Stimulated activated CD8-positive, alpha-beta memory T cell treated with anti-CD3 and anti-CD28 coated beads, Interleukin-2, amount 100 ng/mL, for 1 hour (primary cell): Measurements from ENCODE around the gene C3orf70.
"Not testable (repeated sequence)": the region's sequence is repeated elsewhere in the genome, so short reads cannot be mapped to it uniquely, and the experiment has no call there.

ENCODE experiments used
- DNase-seq, 2 donors: peaks; one replicate each; pipeline ENCODE4 v3.0.0-alpha.2; 2020; ENCODE audit warnings: low read depth in 2 of 2

Gene C3orf70

GRCh38 chr3:185151101-185151963 lies 1.5 kb downstream of the C3orf70 start:
- DNase-seq = no peak

GRCh38 chr3:185150561-185150960 lies 2.3 kb downstream of the C3orf70 start:
- DNase-seq = no peak

- no peak for DNase-seq
Observed at GRCh38 chr3:185149591-185149990, 3.3 kb downstream of the C3orf70 start.

GRCh38 chr3:185145511-185145910 lies 7.3 kb downstream of the C3orf70 start:
- DNase-seq = no peak

- no peak for DNase-seq
Observed at GRCh38 chr3:185144784-185145183, 8.1 kb downstream of the C3orf70 start.

DNA sequence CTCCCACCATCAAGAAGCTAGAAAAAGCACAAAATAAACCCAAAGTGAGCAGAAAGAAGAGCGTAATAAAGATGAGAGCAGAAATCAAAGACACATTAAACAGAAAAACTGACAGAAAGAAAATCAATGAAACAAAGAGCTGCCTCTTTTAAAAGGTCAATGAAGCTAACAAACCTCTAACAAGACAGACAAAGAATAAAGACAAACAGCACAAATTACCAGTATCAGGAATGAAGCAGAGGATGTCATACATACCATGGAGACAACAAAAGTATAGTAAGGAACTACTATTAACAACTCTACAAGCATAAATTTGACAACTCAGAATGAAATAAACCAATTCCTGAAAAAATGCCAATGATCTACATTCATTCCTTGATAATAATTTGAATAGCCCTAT lies 15.0 kb downstream of the C3orf70 start:
- no peak for DNase-seq

DNA sequence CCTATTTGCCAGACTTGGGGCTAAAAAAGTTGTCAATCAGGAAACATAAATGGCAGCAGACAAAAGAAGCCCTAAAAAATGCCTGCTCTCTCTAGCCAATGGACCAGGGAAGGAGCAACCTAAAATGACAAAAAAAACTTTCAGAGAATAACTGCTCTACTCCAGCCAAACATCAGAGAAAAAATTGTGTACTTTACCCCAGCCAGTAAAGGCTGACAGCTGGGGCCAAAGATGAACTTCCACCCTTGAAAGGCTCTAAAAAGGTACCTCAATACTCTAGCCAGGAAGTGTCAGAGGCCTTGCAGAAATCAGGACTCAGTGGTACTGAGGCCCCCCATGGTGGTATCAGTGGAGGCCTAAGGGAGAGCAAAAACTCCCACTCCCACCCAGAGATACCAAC lies 18.4 kb downstream of the C3orf70 start:
- no peak for DNase-seq

DNA sequence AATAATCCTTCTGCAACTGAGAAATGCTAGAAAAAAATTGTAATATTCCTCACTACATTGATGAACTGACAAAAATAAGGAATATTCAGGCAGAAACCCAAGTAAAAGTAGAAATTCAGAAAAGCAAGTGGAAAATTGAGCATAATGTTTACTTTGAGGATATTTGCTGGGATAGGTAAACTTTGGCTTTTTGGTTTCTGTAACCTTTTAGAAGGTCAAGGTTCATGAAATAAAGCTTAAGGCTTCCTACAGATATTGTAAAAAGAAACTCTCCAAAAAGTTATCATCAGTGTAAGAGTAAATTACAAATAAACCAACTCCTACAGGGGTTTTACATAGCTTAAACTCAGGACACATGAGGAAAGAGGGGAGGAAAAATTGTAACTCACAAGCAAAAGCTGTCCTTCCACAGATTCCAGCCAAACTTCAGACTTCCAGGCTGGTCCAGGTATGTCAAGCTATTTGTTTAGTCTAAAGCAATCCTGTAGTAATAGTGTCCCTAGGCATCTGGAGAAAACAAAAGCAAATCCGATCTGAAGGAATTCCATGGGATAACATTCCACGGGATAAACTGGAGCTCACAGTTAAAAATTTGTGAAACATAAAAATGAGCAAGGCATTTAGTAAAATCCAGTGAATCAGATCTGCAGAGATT lies 21.1 kb downstream of the C3orf70 start:
- no peak for DNase-seq

DNA sequence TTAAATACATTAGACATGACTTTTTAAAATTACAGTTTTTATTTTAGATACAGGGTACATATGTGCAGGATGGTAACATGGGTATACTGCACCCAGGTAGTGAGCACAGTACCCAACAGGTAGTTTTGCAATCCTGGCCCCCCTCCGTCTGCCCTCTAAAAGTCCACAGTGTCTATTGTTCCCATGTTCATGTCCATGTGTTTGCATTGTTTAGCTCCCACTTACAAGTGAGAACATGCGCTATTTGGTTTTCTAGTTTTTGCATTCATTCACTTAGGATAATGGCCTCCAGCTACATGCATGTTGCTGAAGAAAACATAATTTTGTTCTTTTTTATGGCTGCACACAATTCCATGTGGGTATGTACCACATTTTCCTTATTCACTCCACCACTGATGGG lies 23.8 kb downstream of the C3orf70 start:
- DNase-seq = no peak

DNA sequence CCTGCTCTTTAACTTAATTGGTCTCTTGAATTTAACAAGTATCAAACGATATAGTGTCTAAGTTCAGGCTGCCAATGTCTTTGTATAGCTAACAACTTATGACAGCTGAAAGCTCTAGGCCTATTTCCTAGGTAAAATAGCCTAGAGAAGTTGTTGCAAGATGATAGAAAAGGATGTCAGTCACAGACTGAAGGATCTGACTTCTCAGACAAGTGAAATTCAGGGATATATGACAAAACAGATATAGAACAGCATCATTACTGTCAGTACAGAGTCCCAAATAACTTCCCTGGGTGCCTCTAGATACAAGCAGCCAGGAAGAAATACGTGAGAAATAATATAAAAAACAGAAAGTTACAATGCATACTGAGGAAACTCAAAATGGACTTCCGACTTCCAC lies 26.7 kb downstream of the C3orf70 start:
- no peak for DNase-seq

DNA sequence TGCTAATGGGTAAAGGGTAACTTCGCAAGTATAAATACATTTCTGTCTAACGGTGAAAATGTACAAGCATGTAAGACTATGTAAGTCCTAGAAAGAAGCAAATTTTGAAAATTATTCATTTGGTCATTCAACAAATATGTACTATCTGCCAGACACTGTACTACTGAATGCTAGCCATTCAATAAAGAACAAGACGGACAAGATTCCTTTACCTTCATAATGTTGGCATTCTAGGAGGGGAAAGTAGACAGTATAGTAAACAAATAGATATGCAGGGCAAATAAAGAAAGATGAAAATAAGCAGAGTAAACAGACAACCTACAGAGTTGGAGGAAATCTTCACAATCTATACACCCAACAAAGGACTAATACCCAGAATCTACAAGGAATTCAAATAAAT lies 32.7 kb downstream of the C3orf70 start:
- DNase-seq = no peak

GRCh38 chr3:185115371-185115770 lies 37.5 kb downstream of the C3orf70 start:
- DNase-seq = no peak

- DNase-seq = no peak
Observed at GRCh38 chr3:185114756-185115155, 38.1 kb downstream of the C3orf70 start.

- DNase-seq = no peak
Observed at GRCh38 chr3:185112186-185112585, 40.7 kb downstream of the C3orf70 start.

DNA sequence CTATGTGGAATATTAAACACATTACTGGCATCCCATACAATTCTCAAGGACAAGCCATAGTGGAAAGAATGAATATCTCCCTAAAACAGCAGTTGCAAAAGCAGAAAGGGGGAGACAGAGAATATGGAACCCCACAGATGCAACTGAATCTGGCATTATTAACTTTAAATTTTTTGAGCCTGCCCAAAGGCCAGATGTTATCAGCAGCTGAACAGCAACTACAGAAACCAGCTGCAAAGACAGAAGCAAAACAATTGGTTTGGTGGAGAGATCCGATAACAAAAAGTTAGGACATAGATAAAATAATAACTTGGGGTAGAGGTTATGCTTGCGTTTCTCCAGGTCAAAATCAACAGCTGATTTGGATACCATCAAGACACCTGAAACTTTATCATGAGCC lies 43.8 kb downstream of the C3orf70 start:
- not testable (repeated sequence) for DNase-seq

DNA sequence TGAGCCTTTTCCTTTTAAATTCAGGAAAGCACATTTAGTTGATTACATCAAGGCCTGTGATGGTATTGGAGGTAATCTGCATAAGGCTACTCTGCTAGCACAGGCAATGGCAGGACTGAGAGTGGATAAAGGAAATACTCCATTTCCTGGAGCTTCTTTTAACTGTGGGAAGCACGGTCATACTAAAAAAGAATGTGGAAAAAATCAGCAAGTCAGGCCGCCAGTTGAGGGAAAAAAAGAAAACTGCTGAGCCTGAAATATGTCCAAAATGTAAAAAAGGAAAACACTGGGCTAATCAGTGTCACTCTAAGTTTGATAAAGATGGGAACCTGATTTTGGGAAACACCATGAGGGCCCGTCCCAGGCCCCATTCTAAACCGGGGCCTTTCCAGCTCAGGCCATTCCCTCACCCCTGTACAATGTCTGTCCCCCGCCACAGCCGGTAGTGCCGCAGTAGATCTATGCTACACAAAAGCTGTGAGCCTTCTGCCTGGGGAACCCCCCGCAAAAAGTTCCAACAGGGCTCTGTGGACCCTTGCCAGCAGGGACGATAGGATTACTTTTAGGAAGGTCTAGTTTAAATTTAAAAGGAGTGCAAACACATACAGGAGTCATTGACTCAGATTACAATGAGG lies 46.5 kb downstream of the C3orf70 start:
- DNase-seq = not testable (repeated sequence)

DNA sequence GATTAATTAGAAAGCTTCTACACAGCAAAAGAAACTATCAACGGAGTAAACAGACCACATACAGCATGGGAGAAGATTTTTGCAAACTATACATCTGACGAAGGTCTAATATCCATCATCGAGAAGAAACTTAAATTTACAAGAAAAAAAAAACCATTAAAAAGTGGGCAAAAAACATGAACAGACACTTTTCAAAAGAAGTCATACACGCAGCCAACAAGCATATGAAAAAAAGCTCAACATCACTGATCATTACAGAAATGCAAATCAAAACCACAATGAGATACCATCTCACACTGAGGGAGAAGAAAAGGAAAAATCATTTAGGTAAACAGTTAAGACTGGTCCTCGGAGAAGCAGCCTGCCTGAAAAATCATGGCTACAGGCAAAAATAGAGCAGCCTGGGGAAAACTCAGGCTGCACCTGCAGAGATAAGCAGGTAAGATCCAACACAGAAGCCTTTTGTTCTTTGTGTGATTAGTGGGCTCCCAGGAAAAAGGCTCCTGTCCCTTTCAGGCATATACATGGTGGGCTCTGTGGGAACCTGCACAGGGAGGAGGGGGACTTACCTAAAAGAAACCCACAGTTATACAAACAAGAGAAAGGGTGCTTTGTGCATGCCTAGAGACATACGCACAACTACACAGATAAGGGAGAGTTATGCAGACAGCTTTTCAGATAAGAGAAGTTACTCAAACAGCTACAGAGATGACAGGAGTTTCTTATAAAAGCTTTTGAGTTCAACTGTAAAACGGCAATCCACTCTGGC lies 49.3 kb downstream of the C3orf70 start:
- DNase-seq = no peak

- no peak for DNase-seq
Observed at GRCh38 chr3:185094697-185095096, 58.2 kb downstream of the C3orf70 start.

DNA sequence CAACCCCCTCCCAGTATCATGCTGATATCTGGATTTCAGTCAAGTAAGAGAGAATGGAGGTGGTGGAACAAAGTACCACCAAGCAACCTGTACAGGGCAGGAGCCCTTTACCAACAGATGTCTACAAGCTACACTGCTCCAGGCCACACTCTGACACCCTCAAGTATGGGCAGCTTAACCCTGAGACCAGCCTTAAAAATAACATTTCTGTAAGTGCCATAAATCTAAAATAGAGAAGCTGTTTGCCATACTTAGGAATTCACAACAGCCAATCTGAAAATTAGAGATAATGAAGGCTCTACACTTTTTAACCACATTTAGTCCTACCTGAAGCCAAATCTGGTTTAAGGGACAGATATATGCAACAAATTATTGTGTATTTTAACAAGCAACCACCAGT lies 59.7 kb downstream of the C3orf70 start:
- DNase-seq = no peak

GRCh38 chr3:185090811-185091210 lies 62.0 kb downstream of the C3orf70 start:
- no peak for DNase-seq

GRCh38 chr3:185089751-185090150 lies 63.1 kb downstream of the C3orf70 start:
- DNase-seq = no peak

GRCh38 chr3:185089343-185089742 lies 63.5 kb downstream of the C3orf70 start:
- no peak for DNase-seq
